ENCODE measurements around the gene GPT2.

- TF ChIP-seq ZBTB21 (CRISPR knock-in tag; IDR thresholded peaks at IDR 0.05; ENCODE audit: borderline replicate concordance) (no peak), NFE2L1 (CRISPR knock-in tag; IDR thresholded peaks at IDR 0.05) (no peak), TEAD4 (CRISPR knock-in tag; IDR thresholded peaks at IDR 0.05) (no peak), KAT7 (CRISPR knock-in tag; IDR thresholded peaks at IDR 0.05; ENCODE audit: borderline replicate concordance) (no peak), ARID4B (CRISPR knock-in tag; IDR thresholded peaks at IDR 0.05; ENCODE audit: borderline replicate concordance) (no peak), ZNF138 (CRISPR knock-in tag; conservative IDR thresholded peaks at IDR 0.05) (no peak)
- TF ChIP-seq, protein P1, sequence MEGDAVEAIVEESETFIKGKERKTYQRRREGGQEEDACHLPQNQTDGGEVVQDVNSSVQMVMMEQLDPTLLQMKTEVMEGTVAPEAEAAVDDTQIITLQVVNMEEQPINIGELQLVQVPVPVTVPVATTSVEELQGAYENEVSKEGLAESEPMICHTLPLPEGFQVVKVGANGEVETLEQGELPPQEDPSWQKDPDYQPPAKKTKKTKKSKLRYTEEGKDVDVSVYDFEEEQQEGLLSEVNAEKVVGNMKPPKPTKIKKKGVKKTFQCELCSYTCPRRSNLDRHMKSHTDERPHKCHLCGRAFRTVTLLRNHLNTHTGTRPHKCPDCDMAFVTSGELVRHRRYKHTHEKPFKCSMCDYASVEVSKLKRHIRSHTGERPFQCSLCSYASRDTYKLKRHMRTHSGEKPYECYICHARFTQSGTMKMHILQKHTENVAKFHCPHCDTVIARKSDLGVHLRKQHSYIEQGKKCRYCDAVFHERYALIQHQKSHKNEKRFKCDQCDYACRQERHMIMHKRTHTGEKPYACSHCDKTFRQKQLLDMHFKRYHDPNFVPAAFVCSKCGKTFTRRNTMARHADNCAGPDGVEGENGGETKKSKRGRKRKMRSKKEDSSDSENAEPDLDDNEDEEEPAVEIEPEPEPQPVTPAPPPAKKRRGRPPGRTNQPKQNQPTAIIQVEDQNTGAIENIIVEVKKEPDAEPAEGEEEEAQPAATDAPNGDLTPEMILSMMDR (IDR thresholded peaks at IDR 0.05), result no peak
- TF ChIP-seq, protein P2, sequence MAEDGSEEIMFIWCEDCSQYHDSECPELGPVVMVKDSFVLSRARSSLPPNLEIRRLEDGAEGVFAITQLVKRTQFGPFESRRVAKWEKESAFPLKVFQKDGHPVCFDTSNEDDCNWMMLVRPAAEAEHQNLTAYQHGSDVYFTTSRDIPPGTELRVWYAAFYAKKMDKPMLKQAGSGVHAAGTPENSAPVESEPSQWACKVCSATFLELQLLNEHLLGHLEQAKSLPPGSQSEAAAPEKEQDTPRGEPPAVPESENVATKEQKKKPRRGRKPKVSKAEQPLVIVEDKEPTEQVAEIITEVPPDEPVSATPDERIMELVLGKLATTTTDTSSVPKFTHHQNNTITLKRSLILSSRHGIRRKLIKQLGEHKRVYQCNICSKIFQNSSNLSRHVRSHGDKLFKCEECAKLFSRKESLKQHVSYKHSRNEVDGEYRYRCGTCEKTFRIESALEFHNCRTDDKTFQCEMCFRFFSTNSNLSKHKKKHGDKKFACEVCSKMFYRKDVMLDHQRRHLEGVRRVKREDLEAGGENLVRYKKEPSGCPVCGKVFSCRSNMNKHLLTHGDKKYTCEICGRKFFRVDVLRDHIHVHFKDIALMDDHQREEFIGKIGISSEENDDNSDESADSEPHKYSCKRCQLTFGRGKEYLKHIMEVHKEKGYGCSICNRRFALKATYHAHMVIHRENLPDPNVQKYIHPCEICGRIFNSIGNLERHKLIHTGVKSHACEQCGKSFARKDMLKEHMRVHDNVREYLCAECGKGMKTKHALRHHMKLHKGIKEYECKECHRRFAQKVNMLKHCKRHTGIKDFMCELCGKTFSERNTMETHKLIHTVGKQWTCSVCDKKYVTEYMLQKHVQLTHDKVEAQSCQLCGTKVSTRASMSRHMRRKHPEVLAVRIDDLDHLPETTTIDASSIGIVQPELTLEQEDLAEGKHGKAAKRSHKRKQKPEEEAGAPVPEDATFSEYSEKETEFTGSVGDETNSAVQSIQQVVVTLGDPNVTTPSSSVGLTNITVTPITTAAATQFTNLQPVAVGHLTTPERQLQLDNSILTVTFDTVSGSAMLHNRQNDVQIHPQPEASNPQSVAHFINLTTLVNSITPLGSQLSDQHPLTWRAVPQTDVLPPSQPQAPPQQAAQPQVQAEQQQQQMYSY (CRISPR knock-in tag; IDR thresholded peaks at IDR 0.05), result no peak
- TF ChIP-seq, protein P3, sequence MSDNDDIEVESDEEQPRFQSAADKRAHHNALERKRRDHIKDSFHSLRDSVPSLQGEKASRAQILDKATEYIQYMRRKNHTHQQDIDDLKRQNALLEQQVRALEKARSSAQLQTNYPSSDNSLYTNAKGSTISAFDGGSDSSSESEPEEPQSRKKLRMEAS (CRISPR knock-in tag; IDR thresholded peaks at IDR 0.05), result no peak
- TF ChIP-seq, protein P4, sequence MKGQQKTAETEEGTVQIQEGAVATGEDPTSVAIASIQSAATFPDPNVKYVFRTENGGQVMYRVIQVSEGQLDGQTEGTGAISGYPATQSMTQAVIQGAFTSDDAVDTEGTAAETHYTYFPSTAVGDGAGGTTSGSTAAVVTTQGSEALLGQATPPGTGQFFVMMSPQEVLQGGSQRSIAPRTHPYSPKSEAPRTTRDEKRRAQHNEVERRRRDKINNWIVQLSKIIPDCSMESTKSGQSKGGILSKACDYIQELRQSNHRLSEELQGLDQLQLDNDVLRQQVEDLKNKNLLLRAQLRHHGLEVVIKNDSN (CRISPR knock-in tag; IDR thresholded peaks at IDR 0.05), result no peak
- TF ChIP-seq, protein P5, sequence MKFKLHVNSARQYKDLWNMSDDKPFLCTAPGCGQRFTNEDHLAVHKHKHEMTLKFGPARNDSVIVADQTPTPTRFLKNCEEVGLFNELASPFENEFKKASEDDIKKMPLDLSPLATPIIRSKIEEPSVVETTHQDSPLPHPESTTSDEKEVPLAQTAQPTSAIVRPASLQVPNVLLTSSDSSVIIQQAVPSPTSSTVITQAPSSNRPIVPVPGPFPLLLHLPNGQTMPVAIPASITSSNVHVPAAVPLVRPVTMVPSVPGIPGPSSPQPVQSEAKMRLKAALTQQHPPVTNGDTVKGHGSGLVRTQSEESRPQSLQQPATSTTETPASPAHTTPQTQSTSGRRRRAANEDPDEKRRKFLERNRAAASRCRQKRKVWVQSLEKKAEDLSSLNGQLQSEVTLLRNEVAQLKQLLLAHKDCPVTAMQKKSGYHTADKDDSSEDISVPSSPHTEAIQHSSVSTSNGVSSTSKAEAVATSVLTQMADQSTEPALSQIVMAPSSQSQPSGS (CRISPR knock-in tag; IDR thresholded peaks at IDR 0.05; ENCODE audit: borderline replicate concordance, low read depth), result no peak
Observed at GRCh38 chr16:46899443-46900143, 15.4 kb downstream of the GPT2 start.

Measured in WTC11 (cell line).